ENCODE measurements around the gene FAM89B.

DNA sequence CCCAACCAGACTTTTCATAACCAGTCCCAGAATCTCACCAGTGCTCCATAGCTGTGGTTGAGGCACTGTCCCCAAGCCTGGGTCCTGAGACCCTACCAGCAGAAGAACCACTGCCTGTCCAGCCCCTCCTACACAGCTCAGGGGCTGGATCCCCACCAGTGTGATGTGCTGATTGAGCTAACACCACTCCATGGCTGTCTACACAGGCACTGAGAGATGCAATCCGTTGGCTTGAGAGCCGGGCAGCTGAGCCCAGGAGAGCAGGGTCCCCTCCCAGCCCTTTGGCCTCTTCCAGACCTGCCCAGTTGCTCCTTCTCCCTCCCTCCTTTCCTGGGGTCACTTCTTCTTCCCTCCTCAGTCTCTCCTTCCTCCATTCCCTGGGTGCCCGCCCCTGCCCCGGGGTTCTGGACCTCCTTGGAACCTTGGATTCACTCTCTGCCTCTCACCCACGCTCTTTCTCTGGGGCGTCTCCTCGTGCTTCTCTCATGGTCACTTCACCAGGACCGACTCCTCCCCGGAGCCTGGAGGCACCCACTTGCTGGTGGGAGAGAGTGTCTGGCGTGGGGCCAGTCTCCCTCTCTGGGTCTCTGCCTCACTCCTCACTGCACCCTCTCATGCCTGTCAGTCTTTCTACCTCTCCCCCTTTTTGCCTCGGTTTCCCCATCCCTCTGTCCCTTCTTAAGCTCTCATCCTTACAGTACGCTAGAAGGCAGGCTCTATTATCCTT lies 48.2 kb upstream of the FAM89B start:
- TF ChIP-seq, protein P1, sequence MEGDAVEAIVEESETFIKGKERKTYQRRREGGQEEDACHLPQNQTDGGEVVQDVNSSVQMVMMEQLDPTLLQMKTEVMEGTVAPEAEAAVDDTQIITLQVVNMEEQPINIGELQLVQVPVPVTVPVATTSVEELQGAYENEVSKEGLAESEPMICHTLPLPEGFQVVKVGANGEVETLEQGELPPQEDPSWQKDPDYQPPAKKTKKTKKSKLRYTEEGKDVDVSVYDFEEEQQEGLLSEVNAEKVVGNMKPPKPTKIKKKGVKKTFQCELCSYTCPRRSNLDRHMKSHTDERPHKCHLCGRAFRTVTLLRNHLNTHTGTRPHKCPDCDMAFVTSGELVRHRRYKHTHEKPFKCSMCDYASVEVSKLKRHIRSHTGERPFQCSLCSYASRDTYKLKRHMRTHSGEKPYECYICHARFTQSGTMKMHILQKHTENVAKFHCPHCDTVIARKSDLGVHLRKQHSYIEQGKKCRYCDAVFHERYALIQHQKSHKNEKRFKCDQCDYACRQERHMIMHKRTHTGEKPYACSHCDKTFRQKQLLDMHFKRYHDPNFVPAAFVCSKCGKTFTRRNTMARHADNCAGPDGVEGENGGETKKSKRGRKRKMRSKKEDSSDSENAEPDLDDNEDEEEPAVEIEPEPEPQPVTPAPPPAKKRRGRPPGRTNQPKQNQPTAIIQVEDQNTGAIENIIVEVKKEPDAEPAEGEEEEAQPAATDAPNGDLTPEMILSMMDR (IDR thresholded peaks at IDR 0.05), result no peak
- TF ChIP-seq POLR2AphosphoS5 (IDR thresholded peaks at IDR 0.05) (no peak), POLR2A (IDR thresholded peaks at IDR 0.05) (no peak), EP300 (IDR thresholded peaks at IDR 0.05) (no peak)

Data from sigmoid colon (tissue), 4 donors.